ENCODE results near the gene RNF141. TPM values are rescaled to one million over a fixed set of nuclear protein-coding genes. Genes with fewer than 3 reads are reported as not detected.

The RNF141 gene
- total RNA-seq, 2 donors from 2014 or later: 34.7 to 42.2 TPM

DNA sequence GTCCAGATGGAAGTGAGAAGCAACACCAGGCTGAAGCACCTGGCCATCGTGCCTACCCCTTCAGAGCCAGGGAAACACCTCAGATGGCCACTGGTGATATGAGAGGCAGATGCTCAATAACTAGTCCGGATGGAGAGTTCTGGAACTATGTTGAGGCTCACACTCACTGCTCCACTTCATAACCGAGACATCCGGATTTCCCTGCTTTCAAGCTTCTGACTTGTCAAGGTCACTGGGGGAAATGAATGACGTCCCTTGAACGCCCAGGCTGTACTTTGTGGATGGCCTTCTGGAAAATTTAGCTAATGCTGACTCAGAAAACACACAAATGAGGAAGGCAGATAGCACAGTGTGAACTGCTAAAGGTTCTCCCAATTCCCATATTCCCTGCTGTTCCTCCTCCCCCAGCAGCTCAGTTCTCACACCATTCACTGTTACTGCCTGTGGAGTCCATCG lies 27.5 kb upstream of the RNF141 start, which contains the start of gene LYVE1:
Gene LYVE1 (minus strand): TSS at position 180 of the 456 bp plus-strand sequence. CDS start 133 bp downstream, at position 47.
- Histone ChIP-seq H3K27ac (ENCODE audit: low read depth, low read length) (no peak within 1 kb of the TSS), H3K9me3 (ENCODE audit: control insufficient read depth, low read length) (no peaks in the 10 kb centered on the region), H3K27me3 (ENCODE audit: control insufficient read depth, insufficient read depth, low read length, poor library complexity, severe bottlenecking) (no peaks in the 10 kb centered on the region), H3K4me3 (ENCODE audit: low read length) (no peak within 1 kb of the TSS), H3K36me3 (ENCODE audit: control insufficient read depth, insufficient read depth, low read length) (no peaks in the 10 kb centered on the region), H3K4me1 (ENCODE audit: control insufficient read depth, insufficient read depth, low read length) (peaks cover 9% of the 10 kb centered on the region), H3K9ac (ENCODE audit: extremely low read depth, low read length, poor library complexity, severe bottlenecking) (no peak within 1 kb of the TSS)
- no peak for DNase-seq
- no peaks in the 10 kb centered on the region for H3K9me3 Mint-ChIP-seq
- WGBS, 2 experiments (ENCODE audit: insufficient coverage in 1 of 2, insufficient read length in 1 of 2): 88 to 90% methylated on average over 6 to 7 of the region's 7 CpGs
- H3K27me3 Mint-ChIP-seq (ENCODE audit: insufficient read depth): peaks cover 3% of the 10 kb centered on the region
- TF ChIP-seq CTCF (conservative IDR thresholded peaks at IDR 0.05): no peak
- H3K4me3 Mint-ChIP-seq: no peak within 1 kb of the TSS
- H3K36me3 Mint-ChIP-seq (ENCODE audit: low read depth): no peaks in the 10 kb centered on the region
- peaks cover 19% of the 10 kb centered on the region for H3K4me1 Mint-ChIP-seq
- no peak within 1 kb of the TSS for H3K27ac Mint-ChIP-seq

GRCh38 chr11:10567446-10567845 lies 26.5 kb upstream of the RNF141 start:
- H3K36me3 Mint-ChIP-seq (ENCODE audit: low read depth): no peaks in the 10 kb centered on the region
- 89% methylated on average over 2 of the region's 2 CpGs; no CpG with 5 or more reads in 1 of the 2 experiments for WGBS, 2 experiments (ENCODE audit: insufficient coverage in 1 of 2, insufficient read length in 1 of 2)
- no peaks in the 10 kb centered on the region for H3K27me3 ChIP-seq (ENCODE audit: control insufficient read depth, insufficient read depth, low read length, poor library complexity, severe bottlenecking)
- TF ChIP-seq CTCF (conservative IDR thresholded peaks at IDR 0.05): no peak
- no peak overlapping the region for H3K4me3 Mint-ChIP-seq
- DNase-seq: no peak
- H3K4me3 ChIP-seq (ENCODE audit: low read length): no peak overlapping the region
- H3K36me3 ChIP-seq (ENCODE audit: control insufficient read depth, insufficient read depth, low read length): no peaks in the 10 kb centered on the region
- H3K9me3 ChIP-seq (ENCODE audit: control insufficient read depth, low read length): no peaks in the 10 kb centered on the region
- no peak overlapping the region for H3K9ac ChIP-seq (ENCODE audit: extremely low read depth, low read length, poor library complexity, severe bottlenecking)
- H3K27ac ChIP-seq (ENCODE audit: low read depth, low read length): no peak overlapping the region
- peaks cover 8% of the 10 kb centered on the region for H3K4me1 Mint-ChIP-seq
- H3K9me3 Mint-ChIP-seq: no peaks in the 10 kb centered on the region
- no peaks in the 10 kb centered on the region for H3K4me1 ChIP-seq (ENCODE audit: control insufficient read depth, insufficient read depth, low read length)
- H3K27me3 Mint-ChIP-seq (ENCODE audit: insufficient read depth): peaks cover 3% of the 10 kb centered on the region
- no peak overlapping the region for H3K27ac Mint-ChIP-seq

DNA sequence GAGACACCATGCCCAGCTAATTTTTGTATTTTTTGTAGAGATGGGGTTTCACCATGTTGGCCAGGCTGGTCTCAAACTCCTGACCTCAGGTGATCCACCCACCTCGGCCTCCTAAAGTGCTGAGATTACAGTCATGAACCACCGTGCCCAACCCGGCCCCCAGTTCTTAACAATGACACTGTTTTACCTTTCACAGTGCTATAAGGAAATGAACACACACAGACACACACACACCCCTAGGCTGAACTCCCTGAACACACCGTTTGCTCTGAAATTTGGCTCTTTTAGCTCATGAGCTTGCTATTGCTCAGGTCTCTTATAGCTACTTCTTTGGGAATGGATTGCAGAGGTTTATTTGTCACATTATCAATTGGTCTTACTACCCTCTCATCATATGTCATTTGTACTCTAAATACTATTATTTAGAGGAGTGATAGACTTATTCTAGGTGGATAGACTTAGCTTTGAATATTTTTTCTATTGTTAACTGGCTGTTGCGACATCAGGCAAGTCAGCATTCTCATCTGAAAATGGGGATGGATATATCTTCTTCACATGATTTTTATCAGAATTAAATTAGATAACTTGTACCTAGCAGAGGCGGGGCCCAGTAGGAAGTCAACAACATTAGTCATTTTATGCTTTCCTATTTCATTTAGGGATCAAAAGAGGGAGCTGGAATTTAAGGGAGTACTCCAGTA lies 25.4 kb upstream of the RNF141 start:
- Mint-ChIP-seq H3K4me1 (peaks cover 8% of the 10 kb centered on the region), H3K27me3 (ENCODE audit: insufficient read depth) (peaks cover 3% of the 10 kb centered on the region), H3K9me3 (no peaks in the 10 kb centered on the region), H3K4me3 (no peak overlapping the region), H3K36me3 (ENCODE audit: low read depth) (no peaks in the 10 kb centered on the region), H3K27ac (no peak overlapping the region)
- no peak for DNase-seq
- no peaks in the 10 kb centered on the region for H3K27me3 ChIP-seq (ENCODE audit: control insufficient read depth, insufficient read depth, low read length, poor library complexity, severe bottlenecking)
- no peak for TF ChIP-seq CTCF (conservative IDR thresholded peaks at IDR 0.05)
- no peaks in the 10 kb centered on the region for H3K9me3 ChIP-seq (ENCODE audit: control insufficient read depth, low read length)
- H3K36me3 ChIP-seq (ENCODE audit: control insufficient read depth, insufficient read depth, low read length): no peaks in the 10 kb centered on the region
- no peak overlapping the region for H3K9ac ChIP-seq (ENCODE audit: extremely low read depth, low read length, poor library complexity, severe bottlenecking)
- 88 to 91% methylated on average over 3 to 6 of the region's 6 CpGs for WGBS, 2 experiments (ENCODE audit: insufficient coverage in 1 of 2, insufficient read length in 1 of 2)
- no peak overlapping the region for H3K27ac ChIP-seq (ENCODE audit: low read depth, low read length)
- no peak overlapping the region for H3K4me3 ChIP-seq (ENCODE audit: low read length)
- no peaks in the 10 kb centered on the region for H3K4me1 ChIP-seq (ENCODE audit: control insufficient read depth, insufficient read depth, low read length)

Data from endodermal cell (in vitro differentiated cells).